PC-3 (cell line): ENCODE data around the gene KCNT1. TPM values are rescaled to one million over a fixed set of nuclear protein-coding genes. Genes with fewer than 3 reads are reported as not detected.

Source experiments
- ATAC-seq: fragments of 200-7000 bp; cut with Tn5 transposase; 2 replicates; pipeline ENCODE4 v1.9.1; 2020; ENCODE audit warnings: mild to moderate bottlenecking, moderate library complexity
- BruUV-seq: library from RNA; stranded (reverse); fragments of 400-500 nt; replicated peaks from 2 replicates; lab custom pipeline; 2021; lab: Mats Ljungman, UMichigan
- CTCF ChIA-PET: fragments of 300-600 bp; sonication (Branson Sonifier 250); formaldehyde crosslinking; loops from one replicate; lab custom pipeline; 2022; ENCODE audit warnings: antibody characterized with exemption; lab: Charles Lee
- POLR2A ChIA-PET: fragments of 300-600 bp; sonication (Branson Sonifier 250); formaldehyde crosslinking; loops from one replicate; lab custom pipeline; 2022; ENCODE audit warnings: antibody characterized with exemption; ENCODE audit not compliant: unreplicated experiment; lab: Charles Lee
- DNase-seq: peaks from one replicate; pipeline ENCODE4 v3.0.0-alpha.2; 2015
- H2AFZ ChIP-seq: fragments of 300-600 bp; sonication (generic); 2 replicates; pipeline ENCODE4 v1.6.0; 2016; ENCODE audit warnings: antibody characterized with exemption, low read length
- H3F3A ChIP-seq: fragments of 300-600 bp; sonication (generic); one replicate; pipeline ENCODE4 v1.6.0; 2017; ENCODE audit warnings: antibody characterized with exemption, low read length, control low read depth, mild to moderate bottlenecking; ENCODE audit not compliant: unreplicated experiment
- H3K27ac ChIP-seq: fragments of 300-600 bp; sonication (generic); 2 replicates; pipeline ENCODE4 v1.5.1; 2016; ENCODE audit warnings: mild to moderate bottlenecking, low read length
- H3K27me3 ChIP-seq: fragments of 300-600 bp; sonication (generic); 2 replicates; pipeline ENCODE4 v1.6.1; 2016; ENCODE audit warnings: low read length, mixed read lengths
- H3K36me3 ChIP-seq: fragments of 300-600 bp; sonication (generic); 2 replicates; pipeline ENCODE4 v1.6.1; 2016; ENCODE audit warnings: low read depth, mixed run types, low read length, mixed read lengths
- H3K4me1 ChIP-seq: fragments of 300-600 bp; sonication (generic); 2 replicates; pipeline ENCODE4 v1.5.1; 2016; ENCODE audit warnings: low read length; ENCODE audit not compliant: insufficient read depth
- H3K4me2 ChIP-seq: fragments of 300-600 bp; sonication (generic); 2 replicates; pipeline ENCODE4 v1.6.0; 2016; ENCODE audit warnings: low read length
- H3K4me3 ChIP-seq: fragments of 300-600 bp; sonication (generic); 2 replicates; pipeline ENCODE4 v1.5.1; 2016; ENCODE audit warnings: mild to moderate bottlenecking, low read length, mixed read lengths
- H3K79me2 ChIP-seq: fragments of 300-600 bp; sonication (generic); 2 replicates; pipeline ENCODE4 v1.6.1; 2017; ENCODE audit warnings: low read length, mixed read lengths
- H3K9ac ChIP-seq: fragments of 300-600 bp; sonication (generic); 2 replicates; pipeline ENCODE4 v1.6.0; 2016; ENCODE audit warnings: mild to moderate bottlenecking, low read length
- H3K9me2 ChIP-seq: fragments of 300-600 bp; sonication (generic); replicated peaks from 2 replicates; pipeline ENCODE4 v1.6.1; 2016; ENCODE audit warnings: mixed run types, low read length, mixed read lengths
- H3K9me3 ChIP-seq: fragments of 300-600 bp; sonication (generic); 2 replicates; pipeline ENCODE4 v1.6.1; 2016; ENCODE audit warnings: low read length, mixed read lengths
- H4K20me1 ChIP-seq: fragments of 300-600 bp; sonication (generic); 2 replicates; pipeline ENCODE4 v1.6.1; 2016; ENCODE audit warnings: low read length, mixed read lengths
- EZH2 ChIP-seq: fragments of 300-600 bp; sonication (generic); IDR thresholded peaks from one replicate; pipeline ENCODE4 v1.6.1; 2017; ENCODE audit warnings: antibody characterized with exemption, mild to moderate bottlenecking, low read length; ENCODE audit not compliant: unreplicated experiment
- EZH2phosphoT487 ChIP-seq: fragments of 300-600 bp; sonication (generic); IDR thresholded peaks from 2 replicates; pipeline ENCODE4 v1.6.1; 2018; ENCODE audit warnings: mild to moderate bottlenecking, antibody characterized with exemption, low read length, borderline replicate concordance
- intact Hi-C: fragments of 100-400 bp; cut with micrococcal nuclease; formaldehyde crosslinking; loops from 2 replicates; pipeline ENCODE4 v1.9.0; 2023
- total RNA-seq: library from RNA; depleted of rRNA; stranded (reverse); fragments of >200 nt; gene quantifications from 2 replicates; pipeline ENCODE4 v1.2.3, GENCODE V29; 2014
- TF ChIP-seq, protein P1 (sequence below): fragments of 300-600 bp; sonication (generic); conservative IDR thresholded peaks from 2 replicates; pipeline ENCODE4 v1.5.1; 2017; ENCODE audit warnings: antibody characterized with exemption, low read depth, mild to moderate bottlenecking, low read length

KCNT1 gene
- total RNA-seq, 1 experiment from 2014 or later = not detected

DNA sequence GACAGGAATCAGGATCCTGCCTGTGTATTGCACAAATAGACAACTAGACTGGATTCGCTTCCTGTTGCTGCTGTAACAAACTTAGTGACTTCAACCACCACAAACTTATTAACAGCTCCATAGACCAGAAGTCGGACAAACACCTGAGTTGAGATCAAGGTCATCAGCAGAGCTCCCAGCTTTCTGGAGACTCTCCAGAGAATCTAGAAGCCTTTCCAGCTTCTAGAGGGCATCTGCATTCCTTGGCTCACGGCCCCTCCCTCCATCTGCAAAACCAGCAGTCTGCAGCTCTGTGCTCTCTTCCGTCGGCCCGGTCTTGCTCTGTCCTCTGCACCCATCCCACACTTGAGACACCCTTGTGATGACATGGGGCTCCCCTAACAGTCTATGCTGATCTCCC is 99.1 kb downstream of the KCNT1 start:
- POLR2A ChIA-PET = no interaction called here
- no peaks in the 10 kb centered on the region for H3F3A ChIP-seq
- no peak for DNase-seq
- no peak overlapping the region for H2AFZ ChIP-seq
- intact Hi-C loops = no loop called here
- no peaks in the 10 kb centered on the region for H3K4me1 ChIP-seq
- H3K9me2 ChIP-seq = no peaks in the 10 kb centered on the region
- H3K27me3 ChIP-seq = no peaks in the 10 kb centered on the region
- ATAC-seq = no peak
- no peaks in the 10 kb centered on the region for H4K20me1 ChIP-seq
- TF ChIP-seq, protein P1, sequence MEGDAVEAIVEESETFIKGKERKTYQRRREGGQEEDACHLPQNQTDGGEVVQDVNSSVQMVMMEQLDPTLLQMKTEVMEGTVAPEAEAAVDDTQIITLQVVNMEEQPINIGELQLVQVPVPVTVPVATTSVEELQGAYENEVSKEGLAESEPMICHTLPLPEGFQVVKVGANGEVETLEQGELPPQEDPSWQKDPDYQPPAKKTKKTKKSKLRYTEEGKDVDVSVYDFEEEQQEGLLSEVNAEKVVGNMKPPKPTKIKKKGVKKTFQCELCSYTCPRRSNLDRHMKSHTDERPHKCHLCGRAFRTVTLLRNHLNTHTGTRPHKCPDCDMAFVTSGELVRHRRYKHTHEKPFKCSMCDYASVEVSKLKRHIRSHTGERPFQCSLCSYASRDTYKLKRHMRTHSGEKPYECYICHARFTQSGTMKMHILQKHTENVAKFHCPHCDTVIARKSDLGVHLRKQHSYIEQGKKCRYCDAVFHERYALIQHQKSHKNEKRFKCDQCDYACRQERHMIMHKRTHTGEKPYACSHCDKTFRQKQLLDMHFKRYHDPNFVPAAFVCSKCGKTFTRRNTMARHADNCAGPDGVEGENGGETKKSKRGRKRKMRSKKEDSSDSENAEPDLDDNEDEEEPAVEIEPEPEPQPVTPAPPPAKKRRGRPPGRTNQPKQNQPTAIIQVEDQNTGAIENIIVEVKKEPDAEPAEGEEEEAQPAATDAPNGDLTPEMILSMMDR = no peak
- no peak for TF ChIP-seq EZH2
- no peak for TF ChIP-seq EZH2phosphoT487
- no peaks in the 10 kb centered on the region for H3K9me3 ChIP-seq
- no peaks in the 10 kb centered on the region for H3K36me3 ChIP-seq
- no peak overlapping the region for H3K27ac ChIP-seq
- CTCF ChIA-PET = no interaction called here
- no peaks in the 10 kb centered on the region for H3K79me2 ChIP-seq
- no peak overlapping the region for H3K4me2 ChIP-seq
- BruUV-seq = no TSS peak
- no peak overlapping the region for H3K9ac ChIP-seq
- no peak overlapping the region for H3K4me3 ChIP-seq

DNA sequence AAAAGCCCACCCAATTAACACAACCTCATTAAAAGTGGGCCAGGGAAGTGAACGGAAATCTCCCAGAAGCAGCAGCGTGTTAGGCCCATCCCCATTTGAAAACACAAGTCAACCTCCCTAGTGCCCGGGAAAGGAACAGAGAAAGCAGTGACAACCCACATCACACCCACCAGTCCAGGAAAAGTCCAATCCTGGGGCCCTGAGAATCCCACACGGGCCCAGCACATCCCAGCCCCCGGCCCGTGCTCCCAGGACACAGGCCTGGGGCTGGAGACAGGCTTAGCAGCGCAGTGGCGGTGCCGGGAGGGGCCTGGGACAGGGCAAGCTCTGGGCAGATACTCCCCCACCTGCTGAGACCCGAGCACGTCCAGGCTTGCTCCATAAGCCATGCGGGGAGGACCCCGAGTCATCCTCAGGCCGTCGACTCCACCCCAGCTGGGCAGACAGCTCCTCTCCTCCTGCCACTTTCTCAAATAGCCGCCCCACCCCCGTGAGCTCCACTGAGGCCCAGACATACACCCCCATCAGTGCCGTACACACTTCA is 101.0 kb downstream of the KCNT1 start:
- DNase-seq (no peak), ATAC-seq (no peak)
- Histone ChIP-seq H3K9ac (no peak overlapping the region), H3K36me3 (no peaks in the 10 kb centered on the region), H3F3A (no peaks in the 10 kb centered on the region), H3K4me2 (no peak overlapping the region), H4K20me1 (no peaks in the 10 kb centered on the region), H3K27ac (no peak overlapping the region), H3K27me3 (no peaks in the 10 kb centered on the region), H3K9me3 (no peaks in the 10 kb centered on the region), H3K4me3 (no peak overlapping the region), H3K4me1 (no peaks in the 10 kb centered on the region), H3K79me2 (no peaks in the 10 kb centered on the region), H2AFZ (no peak overlapping the region), H3K9me2 (no peaks in the 10 kb centered on the region)
- TF ChIP-seq EZH2phosphoT487 = no peak
- TF ChIP-seq, protein P1 = no peak
- TF ChIP-seq EZH2 = no peak
- no TSS peak for BruUV-seq
- POLR2A ChIA-PET = interaction anchor here (0.5 kb wide), 1 partner anchor 1233 kb away, joined by 3 read pairs; no protein-coding TSS in a partner anchor
- intact Hi-C loops = no loop called here
- CTCF ChIA-PET = no interaction called here

DNA sequence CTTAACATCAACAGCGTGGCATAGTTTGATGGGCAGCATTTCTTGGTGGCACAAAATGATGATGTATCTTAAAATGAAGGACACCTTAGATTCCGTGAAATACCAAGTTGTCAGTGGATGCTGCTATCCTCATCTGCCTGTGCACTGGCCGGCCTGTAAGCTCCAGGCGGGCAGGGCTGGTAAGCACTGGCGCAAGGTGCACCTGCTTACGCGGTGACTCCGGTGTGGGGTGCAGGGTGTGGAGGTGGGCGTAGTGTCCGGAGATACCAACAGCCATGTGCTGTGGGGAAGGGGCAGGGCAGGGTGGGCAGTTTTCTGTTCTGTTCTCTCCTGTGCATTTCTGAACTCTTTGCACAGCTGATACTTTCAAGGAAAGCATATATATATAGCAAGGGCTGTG is 101.5 kb downstream of the KCNT1 start:
- H3K9ac ChIP-seq = no peak overlapping the region
- BruUV-seq = no TSS peak
- no peak overlapping the region for H3K4me3 ChIP-seq
- no peaks in the 10 kb centered on the region for H3F3A ChIP-seq
- TF ChIP-seq EZH2 (no peak), EZH2phosphoT487 (no peak)
- TF ChIP-seq, protein P1 = no peak
- H3K4me2 ChIP-seq = no peak overlapping the region
- ATAC-seq (no peak), DNase-seq (no peak)
- POLR2A ChIA-PET = interaction anchor here (0.5 kb wide), 1 partner anchor 1234 kb away, joined by 3 read pairs; no protein-coding TSS in a partner anchor
- H4K20me1 ChIP-seq = no peaks in the 10 kb centered on the region
- no peaks in the 10 kb centered on the region for H3K9me2 ChIP-seq
- H3K36me3 ChIP-seq = no peaks in the 10 kb centered on the region
- H3K4me1 ChIP-seq = no peaks in the 10 kb centered on the region
- intact Hi-C loops = no loop called here
- no peak overlapping the region for H3K27ac ChIP-seq
- CTCF ChIA-PET = no interaction called here
- no peaks in the 10 kb centered on the region for H3K27me3 ChIP-seq
- H3K9me3 ChIP-seq = no peaks in the 10 kb centered on the region
- H2AFZ ChIP-seq = no peak overlapping the region
- H3K79me2 ChIP-seq = no peaks in the 10 kb centered on the region
